ENCODE results near the gene MAPRE3.

DNA sequence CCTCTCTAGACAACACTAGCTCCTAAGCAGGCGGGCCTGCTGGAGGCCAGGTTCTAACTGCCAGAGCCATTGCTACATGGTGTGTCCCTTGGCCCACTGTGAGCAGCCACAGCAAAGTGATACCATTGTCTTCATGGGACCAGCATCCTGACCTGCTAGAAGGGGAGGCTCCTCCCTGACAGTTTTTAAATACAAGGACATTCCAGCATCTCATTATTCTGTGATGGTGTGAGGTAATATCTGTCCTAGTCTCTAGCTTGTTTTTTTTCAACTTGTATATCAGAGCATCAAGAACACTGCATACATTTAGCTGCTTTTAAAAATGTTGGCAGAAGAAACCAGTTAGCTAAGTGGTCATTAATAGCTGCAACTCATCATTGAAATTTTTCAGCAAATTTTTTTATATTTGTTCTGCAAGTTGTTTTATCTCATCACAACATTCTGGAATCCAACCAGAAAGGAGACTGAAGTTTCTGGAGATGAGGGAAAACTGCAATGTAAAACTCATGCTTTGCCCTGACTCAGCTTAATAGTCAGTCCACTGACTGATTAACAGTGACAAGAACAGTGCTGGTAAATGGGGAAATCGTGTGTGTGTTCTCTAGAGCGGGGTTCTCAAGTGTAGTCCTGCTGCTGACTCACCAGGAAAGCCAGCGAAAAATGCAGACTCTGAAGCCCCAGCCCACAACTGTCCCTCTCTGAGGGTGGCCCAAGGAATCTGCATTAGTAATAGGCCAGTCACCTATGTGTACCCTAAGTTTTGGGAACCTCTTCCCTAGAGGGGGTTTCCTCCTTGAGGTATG is 17.8 kb downstream of the MAPRE3 start:
- TF ChIP-seq, protein P1, sequence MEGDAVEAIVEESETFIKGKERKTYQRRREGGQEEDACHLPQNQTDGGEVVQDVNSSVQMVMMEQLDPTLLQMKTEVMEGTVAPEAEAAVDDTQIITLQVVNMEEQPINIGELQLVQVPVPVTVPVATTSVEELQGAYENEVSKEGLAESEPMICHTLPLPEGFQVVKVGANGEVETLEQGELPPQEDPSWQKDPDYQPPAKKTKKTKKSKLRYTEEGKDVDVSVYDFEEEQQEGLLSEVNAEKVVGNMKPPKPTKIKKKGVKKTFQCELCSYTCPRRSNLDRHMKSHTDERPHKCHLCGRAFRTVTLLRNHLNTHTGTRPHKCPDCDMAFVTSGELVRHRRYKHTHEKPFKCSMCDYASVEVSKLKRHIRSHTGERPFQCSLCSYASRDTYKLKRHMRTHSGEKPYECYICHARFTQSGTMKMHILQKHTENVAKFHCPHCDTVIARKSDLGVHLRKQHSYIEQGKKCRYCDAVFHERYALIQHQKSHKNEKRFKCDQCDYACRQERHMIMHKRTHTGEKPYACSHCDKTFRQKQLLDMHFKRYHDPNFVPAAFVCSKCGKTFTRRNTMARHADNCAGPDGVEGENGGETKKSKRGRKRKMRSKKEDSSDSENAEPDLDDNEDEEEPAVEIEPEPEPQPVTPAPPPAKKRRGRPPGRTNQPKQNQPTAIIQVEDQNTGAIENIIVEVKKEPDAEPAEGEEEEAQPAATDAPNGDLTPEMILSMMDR (IDR thresholded peaks at IDR 0.05; ENCODE audit: insufficient read depth, low read length, poor library complexity, severe bottlenecking) = no peak
- no peak for TF ChIP-seq EZH2phosphoT487 (conservative IDR thresholded peaks at IDR 0.05; ENCODE audit: low read length)
